Measurements from ENCODE around the gene IQGAP3.

Gene IQGAP3

GRCh38 chr1:156489935-156490293 lies 82.5 kb downstream of the IQGAP3 start:
- no peak for TF ChIP-seq CTCF (IDR thresholded peaks at IDR 0.05)

- no peak for TF ChIP-seq CTCF (IDR thresholded peaks at IDR 0.05)
Measured at GRCh38 chr1:156489166-156489934, 83.0 kb downstream of the IQGAP3 start.

- no peak for TF ChIP-seq CTCF (IDR thresholded peaks at IDR 0.05)
Measured at GRCh38 chr1:156488566-156489165, 83.7 kb downstream of the IQGAP3 start.

- no peak for TF ChIP-seq CTCF (IDR thresholded peaks at IDR 0.05)
Measured at GRCh38 chr1:156487862-156488261, 84.5 kb downstream of the IQGAP3 start.

- TF ChIP-seq CTCF (IDR thresholded peaks at IDR 0.05), result no peak
Measured at GRCh38 chr1:156486421-156487344, 85.7 kb downstream of the IQGAP3 start.

GRCh38 chr1:156485984-156486383 lies 86.4 kb downstream of the IQGAP3 start:
- TF ChIP-seq CTCF (IDR thresholded peaks at IDR 0.05), result no peak

- TF ChIP-seq CTCF (IDR thresholded peaks at IDR 0.05), result no peak
Measured at GRCh38 chr1:156484480-156485058, 87.8 kb downstream of the IQGAP3 start.
